OCI-LY1 (cell line): ENCODE results near the gene NACC2.

Source experiments
- EZH2 ChIP-seq: fragments of 200-600 bp; sonication (generic), shearing (Covaris generic); IDR thresholded peaks from 2 replicates; pipeline ENCODE4 v1.8.0; 2017; ENCODE audit warnings: borderline replicate concordance, mixed run types, mild to moderate bottlenecking, antibody characterized with exemption, low read length, moderate library complexity, mixed read lengths
- TF ChIP-seq, protein P1 (sequence below): fragments of 200-600 bp; sonication (generic), shearing (Covaris generic); IDR thresholded peaks from 2 replicates; pipeline ENCODE4 v1.5.1; 2017; ENCODE audit warnings: mild to moderate bottlenecking, antibody characterized with exemption, low read length, moderate library complexity, mixed read lengths

GRCh38 chr9:135998410-135999071 lies 96.5 kb downstream of the NACC2 start:
- TF ChIP-seq, protein P1, sequence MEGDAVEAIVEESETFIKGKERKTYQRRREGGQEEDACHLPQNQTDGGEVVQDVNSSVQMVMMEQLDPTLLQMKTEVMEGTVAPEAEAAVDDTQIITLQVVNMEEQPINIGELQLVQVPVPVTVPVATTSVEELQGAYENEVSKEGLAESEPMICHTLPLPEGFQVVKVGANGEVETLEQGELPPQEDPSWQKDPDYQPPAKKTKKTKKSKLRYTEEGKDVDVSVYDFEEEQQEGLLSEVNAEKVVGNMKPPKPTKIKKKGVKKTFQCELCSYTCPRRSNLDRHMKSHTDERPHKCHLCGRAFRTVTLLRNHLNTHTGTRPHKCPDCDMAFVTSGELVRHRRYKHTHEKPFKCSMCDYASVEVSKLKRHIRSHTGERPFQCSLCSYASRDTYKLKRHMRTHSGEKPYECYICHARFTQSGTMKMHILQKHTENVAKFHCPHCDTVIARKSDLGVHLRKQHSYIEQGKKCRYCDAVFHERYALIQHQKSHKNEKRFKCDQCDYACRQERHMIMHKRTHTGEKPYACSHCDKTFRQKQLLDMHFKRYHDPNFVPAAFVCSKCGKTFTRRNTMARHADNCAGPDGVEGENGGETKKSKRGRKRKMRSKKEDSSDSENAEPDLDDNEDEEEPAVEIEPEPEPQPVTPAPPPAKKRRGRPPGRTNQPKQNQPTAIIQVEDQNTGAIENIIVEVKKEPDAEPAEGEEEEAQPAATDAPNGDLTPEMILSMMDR = no peak
- TF ChIP-seq EZH2 = no peak
